PC-3 (cell line): ENCODE results near the gene MOG. TPM values are rescaled to one million over a fixed set of nuclear protein-coding genes. Genes with fewer than 3 reads are reported as not detected.

ENCODE experiments used
- ATAC-seq: fragments of 200-7000 bp; cut with Tn5 transposase; 2 replicates; pipeline ENCODE4 v1.9.1; 2020; ENCODE audit warnings: mild to moderate bottlenecking, moderate library complexity
- BruUV-seq: library from RNA; stranded (reverse); fragments of 400-500 nt; replicated peaks from 2 replicates; lab custom pipeline; 2021; lab: Mats Ljungman, UMichigan
- CTCF ChIA-PET: fragments of 300-600 bp; sonication (Branson Sonifier 250); formaldehyde crosslinking; loops from one replicate; lab custom pipeline; 2022; ENCODE audit warnings: antibody characterized with exemption; lab: Charles Lee
- POLR2A ChIA-PET: fragments of 300-600 bp; sonication (Branson Sonifier 250); formaldehyde crosslinking; loops from one replicate; lab custom pipeline; 2022; ENCODE audit warnings: antibody characterized with exemption; ENCODE audit not compliant: unreplicated experiment; lab: Charles Lee
- DNase-seq: peaks from one replicate; pipeline ENCODE4 v3.0.0-alpha.2; 2015
- H2AFZ ChIP-seq: fragments of 300-600 bp; sonication (generic); 2 replicates; pipeline ENCODE4 v1.6.0; 2016; ENCODE audit warnings: antibody characterized with exemption, low read length
- H3F3A ChIP-seq: fragments of 300-600 bp; sonication (generic); one replicate; pipeline ENCODE4 v1.6.0; 2017; ENCODE audit warnings: antibody characterized with exemption, low read length, control low read depth, mild to moderate bottlenecking; ENCODE audit not compliant: unreplicated experiment
- H3K27ac ChIP-seq: fragments of 300-600 bp; sonication (generic); 2 replicates; pipeline ENCODE4 v1.5.1; 2016; ENCODE audit warnings: mild to moderate bottlenecking, low read length
- H3K27me3 ChIP-seq: fragments of 300-600 bp; sonication (generic); 2 replicates; pipeline ENCODE4 v1.6.1; 2016; ENCODE audit warnings: low read length, mixed read lengths
- H3K36me3 ChIP-seq: fragments of 300-600 bp; sonication (generic); 2 replicates; pipeline ENCODE4 v1.6.1; 2016; ENCODE audit warnings: low read depth, mixed run types, low read length, mixed read lengths
- H3K4me1 ChIP-seq: fragments of 300-600 bp; sonication (generic); 2 replicates; pipeline ENCODE4 v1.5.1; 2016; ENCODE audit warnings: low read length; ENCODE audit not compliant: insufficient read depth
- H3K4me2 ChIP-seq: fragments of 300-600 bp; sonication (generic); 2 replicates; pipeline ENCODE4 v1.6.0; 2016; ENCODE audit warnings: low read length
- H3K4me3 ChIP-seq: fragments of 300-600 bp; sonication (generic); 2 replicates; pipeline ENCODE4 v1.5.1; 2016; ENCODE audit warnings: mild to moderate bottlenecking, low read length, mixed read lengths
- H3K79me2 ChIP-seq: fragments of 300-600 bp; sonication (generic); 2 replicates; pipeline ENCODE4 v1.6.1; 2017; ENCODE audit warnings: low read length, mixed read lengths
- H3K9ac ChIP-seq: fragments of 300-600 bp; sonication (generic); 2 replicates; pipeline ENCODE4 v1.6.0; 2016; ENCODE audit warnings: mild to moderate bottlenecking, low read length
- H3K9me2 ChIP-seq: fragments of 300-600 bp; sonication (generic); replicated peaks from 2 replicates; pipeline ENCODE4 v1.6.1; 2016; ENCODE audit warnings: mixed run types, low read length, mixed read lengths
- H3K9me3 ChIP-seq: fragments of 300-600 bp; sonication (generic); 2 replicates; pipeline ENCODE4 v1.6.1; 2016; ENCODE audit warnings: low read length, mixed read lengths
- H4K20me1 ChIP-seq: fragments of 300-600 bp; sonication (generic); 2 replicates; pipeline ENCODE4 v1.6.1; 2016; ENCODE audit warnings: low read length, mixed read lengths
- EZH2 ChIP-seq: fragments of 300-600 bp; sonication (generic); IDR thresholded peaks from one replicate; pipeline ENCODE4 v1.6.1; 2017; ENCODE audit warnings: antibody characterized with exemption, mild to moderate bottlenecking, low read length; ENCODE audit not compliant: unreplicated experiment
- EZH2phosphoT487 ChIP-seq: fragments of 300-600 bp; sonication (generic); IDR thresholded peaks from 2 replicates; pipeline ENCODE4 v1.6.1; 2018; ENCODE audit warnings: mild to moderate bottlenecking, antibody characterized with exemption, low read length, borderline replicate concordance
- intact Hi-C: fragments of 100-400 bp; cut with micrococcal nuclease; formaldehyde crosslinking; loops from 2 replicates; pipeline ENCODE4 v1.9.0; 2023
- total RNA-seq: library from RNA; depleted of rRNA; stranded (reverse); fragments of >200 nt; gene quantifications from 2 replicates; pipeline ENCODE4 v1.2.3, GENCODE V29; 2014
- TF ChIP-seq, protein P1 (sequence below): fragments of 300-600 bp; sonication (generic); conservative IDR thresholded peaks from 2 replicates; pipeline ENCODE4 v1.5.1; 2017; ENCODE audit warnings: antibody characterized with exemption, low read depth, mild to moderate bottlenecking, low read length

MOG gene
- total RNA-seq, 1 experiment from 2014 or later = not detected

DNA sequence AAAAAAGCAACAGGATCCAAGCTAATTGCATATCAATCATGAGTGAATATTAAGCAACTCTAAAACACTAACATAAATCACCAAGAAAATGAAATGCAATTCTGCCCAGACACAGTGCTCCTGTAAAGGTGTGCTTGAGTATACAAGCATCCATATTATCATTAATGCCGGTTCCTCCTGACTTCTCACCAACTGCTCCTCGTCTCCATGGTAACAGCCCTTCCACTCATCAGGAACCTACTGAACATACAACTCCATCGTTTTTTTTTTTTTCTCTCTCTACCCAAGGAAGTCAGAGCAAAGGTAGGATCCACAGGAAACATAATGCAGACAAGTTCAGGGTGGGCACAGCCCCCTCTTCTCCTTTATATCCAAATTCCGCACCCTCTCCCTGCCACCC is 36.3 kb upstream of the MOG start:
- no peak overlapping the region for H3K27ac ChIP-seq
- CTCF ChIA-PET = no interaction called here
- DNase-seq = no peak
- H3K4me2 ChIP-seq = no peak overlapping the region
- no peaks in the 10 kb centered on the region for H3K9me3 ChIP-seq
- no peak overlapping the region for H3K9ac ChIP-seq
- no peaks in the 10 kb centered on the region for H3K27me3 ChIP-seq
- H3K4me3 ChIP-seq = no peak overlapping the region
- POLR2A ChIA-PET = no interaction called here
- no peak for ATAC-seq
- no peaks in the 10 kb centered on the region for H4K20me1 ChIP-seq
- no peaks in the 10 kb centered on the region for H3F3A ChIP-seq
- H3K79me2 ChIP-seq = no peaks in the 10 kb centered on the region
- no peaks in the 10 kb centered on the region for H3K9me2 ChIP-seq
- TF ChIP-seq EZH2phosphoT487 (no peak), EZH2 (no peak)
- TF ChIP-seq, protein P1, sequence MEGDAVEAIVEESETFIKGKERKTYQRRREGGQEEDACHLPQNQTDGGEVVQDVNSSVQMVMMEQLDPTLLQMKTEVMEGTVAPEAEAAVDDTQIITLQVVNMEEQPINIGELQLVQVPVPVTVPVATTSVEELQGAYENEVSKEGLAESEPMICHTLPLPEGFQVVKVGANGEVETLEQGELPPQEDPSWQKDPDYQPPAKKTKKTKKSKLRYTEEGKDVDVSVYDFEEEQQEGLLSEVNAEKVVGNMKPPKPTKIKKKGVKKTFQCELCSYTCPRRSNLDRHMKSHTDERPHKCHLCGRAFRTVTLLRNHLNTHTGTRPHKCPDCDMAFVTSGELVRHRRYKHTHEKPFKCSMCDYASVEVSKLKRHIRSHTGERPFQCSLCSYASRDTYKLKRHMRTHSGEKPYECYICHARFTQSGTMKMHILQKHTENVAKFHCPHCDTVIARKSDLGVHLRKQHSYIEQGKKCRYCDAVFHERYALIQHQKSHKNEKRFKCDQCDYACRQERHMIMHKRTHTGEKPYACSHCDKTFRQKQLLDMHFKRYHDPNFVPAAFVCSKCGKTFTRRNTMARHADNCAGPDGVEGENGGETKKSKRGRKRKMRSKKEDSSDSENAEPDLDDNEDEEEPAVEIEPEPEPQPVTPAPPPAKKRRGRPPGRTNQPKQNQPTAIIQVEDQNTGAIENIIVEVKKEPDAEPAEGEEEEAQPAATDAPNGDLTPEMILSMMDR = no peak
- peaks cover 7% of the 10 kb centered on the region for H3K4me1 ChIP-seq
- H2AFZ ChIP-seq = no peak overlapping the region
- intact Hi-C loops = no loop called here
- BruUV-seq = no TSS peak
- no peaks in the 10 kb centered on the region; the same call in 1 of the 2 replicates for H3K36me3 ChIP-seq

GRCh38 chr6:29624520-29624961 is 32.4 kb upstream of the MOG start:
- ChIA-PET CTCF (no interaction called here), POLR2A (interaction anchor here (0.6 kb wide), 1 partner anchor 759 kb away, joined by 4 read pairs; no protein-coding TSS in a partner anchor)
- Histone ChIP-seq H3K9me2 (no peaks in the 10 kb centered on the region), H3K4me1 (peaks cover 12% of the 10 kb centered on the region), H3K4me2 (no peak overlapping the region), H3F3A (no peaks in the 10 kb centered on the region), H3K4me3 (no peak overlapping the region), H3K79me2 (no peaks in the 10 kb centered on the region), H3K27ac (no peak overlapping the region), H3K9me3 (no peaks in the 10 kb centered on the region), H4K20me1 (no peaks in the 10 kb centered on the region), H2AFZ (no peak overlapping the region), H3K27me3 (no peaks in the 10 kb centered on the region), H3K36me3 (no peaks in the 10 kb centered on the region; the same call in 1 of the 2 replicates), H3K9ac (no peak overlapping the region)
- no TSS peak for BruUV-seq
- TF ChIP-seq, protein P1 = no peak
- TF ChIP-seq EZH2 = no peak
- no peak for TF ChIP-seq EZH2phosphoT487
- no peak for DNase-seq
- ATAC-seq = no peak
- intact Hi-C loops = no loop called here

DNA sequence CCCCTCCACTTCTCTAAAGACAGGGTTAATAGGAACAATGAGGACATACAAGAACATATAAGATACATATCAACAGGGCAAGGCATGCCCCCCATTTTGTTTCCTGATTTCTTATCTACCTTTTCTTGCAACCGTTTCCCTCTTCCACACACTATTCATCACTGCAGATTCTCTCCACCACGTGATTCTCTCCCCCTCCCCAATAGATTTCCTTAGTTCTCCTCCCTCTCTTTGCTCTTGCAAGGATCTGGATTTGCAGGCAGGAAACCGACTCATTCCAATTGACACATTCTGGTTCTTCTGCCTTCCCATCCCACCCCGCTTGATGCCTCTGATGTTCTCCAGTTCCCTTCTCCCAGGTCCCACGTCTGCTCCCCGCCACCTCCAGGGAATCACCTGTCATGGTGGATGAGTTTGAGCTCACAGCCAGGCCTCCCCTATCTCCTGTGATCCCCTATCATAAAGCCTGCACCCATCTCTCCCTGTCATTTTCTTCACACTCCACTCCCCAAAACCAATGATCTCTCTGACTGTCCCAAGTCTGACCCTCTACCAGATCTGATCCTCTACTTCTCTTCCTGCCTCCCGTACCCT is 31.5 kb upstream of the MOG start:
- no peaks in the 10 kb centered on the region for H3K9me3 ChIP-seq
- peaks cover 8% of the 10 kb centered on the region for H3K4me1 ChIP-seq
- H3F3A ChIP-seq = no peaks in the 10 kb centered on the region
- H3K36me3 ChIP-seq = no peaks in the 10 kb centered on the region; the same call in 1 of the 2 replicates
- no peak overlapping the region for H3K4me3 ChIP-seq
- no peak overlapping the region for H3K4me2 ChIP-seq
- no peaks in the 10 kb centered on the region for H4K20me1 ChIP-seq
- no peak for DNase-seq
- no peaks in the 10 kb centered on the region for H3K9me2 ChIP-seq
- ChIA-PET POLR2A (no interaction called here), CTCF (no interaction called here)
- intact Hi-C loops = no loop called here
- no peak for ATAC-seq
- no peaks in the 10 kb centered on the region for H3K79me2 ChIP-seq
- no TSS peak for BruUV-seq
- TF ChIP-seq EZH2phosphoT487 (no peak), EZH2 (no peak)
- TF ChIP-seq, protein P1 = no peak
- no peak overlapping the region for H3K9ac ChIP-seq
- no peak overlapping the region for H3K27ac ChIP-seq
- no peaks in the 10 kb centered on the region for H3K27me3 ChIP-seq
- H2AFZ ChIP-seq = no peak overlapping the region
